Panc1 (cell line): Measurements from ENCODE around the gene OGG1.

Experiments used
- POLR2AphosphoS5 ChIP-seq: IDR thresholded peaks from 2 replicates; pipeline ENCODE4 v1.6.1; 2012; ENCODE audit warnings: mild to moderate bottlenecking, low read depth, low read length, moderate library complexity
- SIN3A ChIP-seq: IDR thresholded peaks from 2 replicates; pipeline ENCODE4 v1.6.1; 2012; ENCODE audit warnings: low read depth, mild to moderate bottlenecking, low read length, moderate library complexity, borderline replicate concordance; ENCODE audit not compliant: insufficient read depth
- TCF7L2 ChIP-seq: IDR thresholded peaks from 2 replicates; pipeline ENCODE4 v1.6.1; 2011; ENCODE audit warnings: mild to moderate bottlenecking, low read depth, low read length, inconsistent platforms
- TF ChIP-seq, protein P1 (sequence below), 2 experiments: IDR thresholded peaks; 2 replicates each; pipeline ENCODE4 v1.6.1; 2011 to 2012; ENCODE audit warnings: low read depth in 2 of 2, control low read depth in 1 of 2, low read length in 1 of 2, mild to moderate bottlenecking in 1 of 2, moderate library complexity in 1 of 2; ENCODE audit not compliant: insufficient read depth in 1 of 2
- TF ChIP-seq, protein P2 (sequence below): fragments of 450-650 bp; IDR thresholded peaks from 2 replicates; pipeline ENCODE4 v1.5.1; 2017; ENCODE audit warnings: mild to moderate bottlenecking

GRCh38 chr3:9749296-9749644 is 482 bp upstream of the OGG1 start:
- TF ChIP-seq POLR2AphosphoS5 (no peak), SIN3A (no peak), TCF7L2 (no peak)
- TF ChIP-seq, protein P1, sequence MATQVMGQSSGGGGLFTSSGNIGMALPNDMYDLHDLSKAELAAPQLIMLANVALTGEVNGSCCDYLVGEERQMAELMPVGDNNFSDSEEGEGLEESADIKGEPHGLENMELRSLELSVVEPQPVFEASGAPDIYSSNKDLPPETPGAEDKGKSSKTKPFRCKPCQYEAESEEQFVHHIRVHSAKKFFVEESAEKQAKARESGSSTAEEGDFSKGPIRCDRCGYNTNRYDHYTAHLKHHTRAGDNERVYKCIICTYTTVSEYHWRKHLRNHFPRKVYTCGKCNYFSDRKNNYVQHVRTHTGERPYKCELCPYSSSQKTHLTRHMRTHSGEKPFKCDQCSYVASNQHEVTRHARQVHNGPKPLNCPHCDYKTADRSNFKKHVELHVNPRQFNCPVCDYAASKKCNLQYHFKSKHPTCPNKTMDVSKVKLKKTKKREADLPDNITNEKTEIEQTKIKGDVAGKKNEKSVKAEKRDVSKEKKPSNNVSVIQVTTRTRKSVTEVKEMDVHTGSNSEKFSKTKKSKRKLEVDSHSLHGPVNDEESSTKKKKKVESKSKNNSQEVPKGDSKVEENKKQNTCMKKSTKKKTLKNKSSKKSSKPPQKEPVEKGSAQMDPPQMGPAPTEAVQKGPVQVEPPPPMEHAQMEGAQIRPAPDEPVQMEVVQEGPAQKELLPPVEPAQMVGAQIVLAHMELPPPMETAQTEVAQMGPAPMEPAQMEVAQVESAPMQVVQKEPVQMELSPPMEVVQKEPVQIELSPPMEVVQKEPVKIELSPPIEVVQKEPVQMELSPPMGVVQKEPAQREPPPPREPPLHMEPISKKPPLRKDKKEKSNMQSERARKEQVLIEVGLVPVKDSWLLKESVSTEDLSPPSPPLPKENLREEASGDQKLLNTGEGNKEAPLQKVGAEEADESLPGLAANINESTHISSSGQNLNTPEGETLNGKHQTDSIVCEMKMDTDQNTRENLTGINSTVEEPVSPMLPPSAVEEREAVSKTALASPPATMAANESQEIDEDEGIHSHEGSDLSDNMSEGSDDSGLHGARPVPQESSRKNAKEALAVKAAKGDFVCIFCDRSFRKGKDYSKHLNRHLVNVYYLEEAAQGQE (IDR thresholded peaks at IDR 0.05; ENCODE audit: insufficient read depth in 1 of 2, low read depth in 2 of 2, low read length in 1 of 2): no peak
- TF ChIP-seq, protein P2, sequence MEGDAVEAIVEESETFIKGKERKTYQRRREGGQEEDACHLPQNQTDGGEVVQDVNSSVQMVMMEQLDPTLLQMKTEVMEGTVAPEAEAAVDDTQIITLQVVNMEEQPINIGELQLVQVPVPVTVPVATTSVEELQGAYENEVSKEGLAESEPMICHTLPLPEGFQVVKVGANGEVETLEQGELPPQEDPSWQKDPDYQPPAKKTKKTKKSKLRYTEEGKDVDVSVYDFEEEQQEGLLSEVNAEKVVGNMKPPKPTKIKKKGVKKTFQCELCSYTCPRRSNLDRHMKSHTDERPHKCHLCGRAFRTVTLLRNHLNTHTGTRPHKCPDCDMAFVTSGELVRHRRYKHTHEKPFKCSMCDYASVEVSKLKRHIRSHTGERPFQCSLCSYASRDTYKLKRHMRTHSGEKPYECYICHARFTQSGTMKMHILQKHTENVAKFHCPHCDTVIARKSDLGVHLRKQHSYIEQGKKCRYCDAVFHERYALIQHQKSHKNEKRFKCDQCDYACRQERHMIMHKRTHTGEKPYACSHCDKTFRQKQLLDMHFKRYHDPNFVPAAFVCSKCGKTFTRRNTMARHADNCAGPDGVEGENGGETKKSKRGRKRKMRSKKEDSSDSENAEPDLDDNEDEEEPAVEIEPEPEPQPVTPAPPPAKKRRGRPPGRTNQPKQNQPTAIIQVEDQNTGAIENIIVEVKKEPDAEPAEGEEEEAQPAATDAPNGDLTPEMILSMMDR: no peak
